IMR-90 (cell line): ENCODE measurements around the gene CTNND2. TPM values are rescaled to one million over a fixed set of nuclear protein-coding genes. Genes with fewer than 3 reads are reported as not detected.

Experiments used
- ATAC-seq: fragments of 200-7000 bp; cut with Tn5 transposase; 2 replicates; pipeline ENCODE4 v1.9.1; 2020; ENCODE audit warnings: low read depth, mild to moderate bottlenecking, moderate library complexity
- BruUV-seq: library from RNA; stranded (reverse); fragments of 400-500 nt; replicated peaks from 2 replicates; lab custom pipeline; 2021; lab: Mats Ljungman, UMichigan
- CTCF ChIA-PET: fragments of 300-600 bp; formaldehyde crosslinking; extraction: SDS; loops from one replicate; lab custom pipeline; 2021; ENCODE audit warnings: antibody characterized with exemption; lab: Yijun Ruan, JAX
- POLR2A ChIA-PET: fragments of 300-600 bp; sonication (Branson Sonifier 250); formaldehyde crosslinking; loops from one replicate; lab custom pipeline; 2022; ENCODE audit warnings: antibody characterized with exemption; ENCODE audit not compliant: unreplicated experiment; lab: Charles Lee
- DNase-seq: peaks from one replicate; pipeline ENCODE4 v3.0.0; 2013
- H2AFZ ChIP-seq: replicated peaks from 2 replicates; pipeline ENCODE3; 2013; ENCODE audit warnings: low read length, mild to moderate bottlenecking; ENCODE audit not compliant: poor library complexity
- H2AK5ac ChIP-seq: 2 replicates; pipeline ENCODE4 v1.6.1; 2013; ENCODE audit warnings: low read depth, low read length, inconsistent platforms
- H2AK9ac ChIP-seq: replicated peaks from 2 replicates; pipeline ENCODE3; 2013; ENCODE audit warnings: mild to moderate bottlenecking, low read depth, low read length, moderate library complexity; ENCODE audit not compliant: poor library complexity
- H2BK120ac ChIP-seq: 2 replicates; pipeline ENCODE4 v1.6.1; 2013; ENCODE audit warnings: low read depth, low read length, inconsistent platforms
- H2BK15ac ChIP-seq: 3 replicates; pipeline ENCODE4 v1.6.1; 2013; ENCODE audit warnings: low read depth, low read length, inconsistent platforms
- H2BK20ac ChIP-seq: 2 replicates; pipeline ENCODE4 v1.6.1; 2013; ENCODE audit warnings: low read depth, mild to moderate bottlenecking, inconsistent platforms, low read length, moderate library complexity
- H2BK5ac ChIP-seq: 2 replicates; pipeline ENCODE4 v1.6.1; 2013; ENCODE audit warnings: mild to moderate bottlenecking, low read depth, low read length, inconsistent platforms; ENCODE audit not compliant: poor library complexity, severe bottlenecking
- H3K14ac ChIP-seq: replicated peaks from 2 replicates; pipeline ENCODE4 v1.6.1; 2013; ENCODE audit warnings: low read depth, low read length, inconsistent platforms
- H3K18ac ChIP-seq: 2 replicates; pipeline ENCODE4 v1.6.1; 2013; ENCODE audit warnings: low read depth, low read length, control low read depth
- H3K23ac ChIP-seq: 2 replicates; pipeline ENCODE4 v1.6.1; 2013; ENCODE audit warnings: low read depth, low read length, inconsistent platforms
- H3K27ac ChIP-seq: 2 replicates; pipeline ENCODE4 v1.5.1; 2013; ENCODE audit warnings: mild to moderate bottlenecking, control low read depth, low read length; ENCODE audit not compliant: insufficient read depth
- H3K27me3 ChIP-seq: 2 replicates; pipeline ENCODE4 v1.6.1; 2013; ENCODE audit warnings: low read length; ENCODE audit not compliant: control insufficient read depth, insufficient read depth
- H3K36me3 ChIP-seq: 2 replicates; pipeline ENCODE4 v1.6.1; 2013; ENCODE audit warnings: low read length, mixed read lengths; ENCODE audit not compliant: control insufficient read depth, insufficient read depth
- H3K4ac ChIP-seq: 2 replicates; pipeline ENCODE4 v1.6.1; 2013; ENCODE audit warnings: low read depth, low read length, inconsistent platforms
- H3K4me1 ChIP-seq: 2 replicates; pipeline ENCODE4 v1.6.1; 2013; ENCODE audit warnings: low read length, mixed read lengths; ENCODE audit not compliant: control insufficient read depth, insufficient read depth
- H3K4me2 ChIP-seq: 2 replicates; pipeline ENCODE4 v1.6.1; 2013; ENCODE audit warnings: low read depth, mild to moderate bottlenecking, control low read depth, low read length, moderate library complexity
- H3K4me3 ChIP-seq: 2 replicates; pipeline ENCODE4 v1.5.1; 2013; ENCODE audit warnings: low read depth, mild to moderate bottlenecking, control low read depth, low read length, moderate library complexity; ENCODE audit not compliant: insufficient read depth
- H3K56ac ChIP-seq: 2 replicates; pipeline ENCODE4 v1.6.1; 2013; ENCODE audit warnings: low read length, inconsistent platforms; ENCODE audit not compliant: insufficient read depth; ENCODE audit errors: extremely low read depth
- H3K79me1 ChIP-seq, 2 experiments: 2 replicates each; pipeline ENCODE4 v1.6.1; 2013; ENCODE audit warnings: low read length in 2 of 2, inconsistent platforms in 1 of 2, low read depth in 1 of 2
- H3K9ac ChIP-seq: 2 replicates; pipeline ENCODE4 v1.6.1; 2013; ENCODE audit warnings: low read depth, low read length, control low read depth
- H3K9me1 ChIP-seq: 2 replicates; pipeline ENCODE4 v1.6.1; 2013; ENCODE audit warnings: low read length, inconsistent platforms; ENCODE audit not compliant: insufficient read depth
- H3K9me3 ChIP-seq: 2 replicates; pipeline ENCODE4 v1.6.1; 2013; ENCODE audit warnings: low read length; ENCODE audit not compliant: control insufficient read depth, insufficient read depth
- H4K20me1 ChIP-seq: 2 replicates; pipeline ENCODE4 v1.6.1; 2013; ENCODE audit warnings: low read length, inconsistent platforms; ENCODE audit not compliant: insufficient read depth
- H4K5ac ChIP-seq: 2 replicates; pipeline ENCODE4 v1.6.1; 2013; ENCODE audit warnings: mild to moderate bottlenecking, low read depth, low read length, control low read depth
- H4K8ac ChIP-seq, 2 experiments: 2 replicates each; pipeline ENCODE4 v1.6.1; 2013; ENCODE audit warnings: low read depth in 2 of 2, low read length in 2 of 2, control low read depth in 1 of 2, inconsistent platforms in 1 of 2
- H4K91ac ChIP-seq: 2 replicates; pipeline ENCODE4 v1.6.1; 2013; ENCODE audit warnings: low read depth, low read length, inconsistent platforms; ENCODE audit not compliant: insufficient read depth
- CHD1 ChIP-seq: IDR thresholded peaks from 2 replicates; pipeline ENCODE4 v1.6.1; 2012; ENCODE audit warnings: low read depth, low read length, improper control_type of control experiment
- CTCF ChIP-seq: conservative IDR thresholded peaks from 2 replicates; pipeline ENCODE4 v1.5.1; 2012; ENCODE audit warnings: mild to moderate bottlenecking, low read depth, low read length, improper control_type of control experiment
- ELK1 ChIP-seq: fragments of 150-350 bp; IDR thresholded peaks from 2 replicates; pipeline ENCODE4 v1.6.1; 2016; ENCODE audit warnings: low read depth, mild to moderate bottlenecking, low read length, moderate library complexity, borderline replicate concordance
- MAFK ChIP-seq: IDR thresholded peaks from 2 replicates; pipeline ENCODE4 v1.6.1; 2012; ENCODE audit warnings: low read depth, low read length, improper control_type of control experiment
- MXI1 ChIP-seq: IDR thresholded peaks from 2 replicates; pipeline ENCODE4 v1.6.1; 2012; ENCODE audit warnings: low read depth, mild to moderate bottlenecking, low read length, moderate library complexity, borderline replicate concordance
- RFX5 ChIP-seq: IDR thresholded peaks from 2 replicates; pipeline ENCODE4 v1.8.0; 2012; ENCODE audit warnings: low read depth, mild to moderate bottlenecking, low read length, moderate library complexity
- SMC3 ChIP-seq: fragments of 150-350 bp; IDR thresholded peaks from 2 replicates; pipeline ENCODE4 v1.6.1; 2016; ENCODE audit warnings: low read depth, mild to moderate bottlenecking, antibody characterized with exemption, low read length, moderate library complexity
- WGBS, 2 experiments: methylation state at CpG; one replicate each; pipeline versions ENCODE4 v1.1.5 to v1.1.7; 2013; ENCODE audit warnings: missing lambda C conversion rate in 2 of 2; ENCODE audit not compliant: insufficient read length in 1 of 2; ENCODE audit errors: extremely low coverage in 2 of 2; 5-methylcytosine and 5-hydroxymethylcytosine counted together
- dilution Hi-C: fragments of 300-500 bp; cut with HindIII; formaldehyde crosslinking; loops from one replicate; pipeline ENCODE4 v1.14.3; 2018; ENCODE audit warnings: low sequenced_read_pairs; ENCODE audit not compliant: unreplicated experiment
- in situ Hi-C: fragments of 300-500 bp; cut with MboI; formaldehyde crosslinking; loops from 3 replicates; pipeline ENCODE4 v1.14.3; 2019; ENCODE audit warnings: low sequenced_read_pairs, inconsistent platforms, mixed read lengths
- intact Hi-C: fragments of 100-400 bp; cut with micrococcal nuclease; formaldehyde crosslinking; loops from 2 replicates; pipeline ENCODE4 v1.10.0; 2022
- polyA plus RNA-seq, 3 experiments: library from polyadenylated mRNA; depleted of rRNA; stranded (reverse); fragments of >200 nt; gene quantifications; 2 replicates each; pipeline ENCODE4 v1.2.3, GENCODE V29; 2012; ENCODE audit warnings: low replicate concordance in 1 of 3
- total RNA-seq: library from RNA; depleted of rRNA; stranded (reverse); fragments of >200 nt; gene quantifications from 2 replicates; pipeline ENCODE4 v1.2.3, GENCODE V29; 2012

The CTNND2 gene
- total and polyA plus RNA-seq, 2 of the 4 experiments (the other 2 are of a cell fraction), result not detected

- CTCF ChIA-PET, result no interaction called here
- TF ChIP-seq RFX5 (no peak), CHD1 (no peak), MXI1 (no peak), SMC3 (no peak), MAFK (no peak), CTCF (no peak), ELK1 (no peak)
- Histone ChIP-seq H2AK9ac (no peak overlapping the region), H3K9me3 (no peaks in the 10 kb centered on the region), H3K27ac (no peak overlapping the region), H3K9ac (no peak overlapping the region), H3K18ac (no peak overlapping the region), H4K5ac (no peak overlapping the region), H3K14ac (no peak overlapping the region), H4K20me1 (no peaks in the 10 kb centered on the region), H2BK120ac (no peak overlapping the region), H3K56ac (no peak overlapping the region), H2BK5ac (no peak overlapping the region), H3K4ac (no peak overlapping the region), H3K9me1 (no peaks in the 10 kb centered on the region), H4K8ac (no peak overlapping the region), H3K23ac (no peak overlapping the region), H3K4me2 (no peak overlapping the region), H2AK5ac (no peak overlapping the region), H4K91ac (no peak overlapping the region), H2BK15ac (no peak overlapping the region), H2AFZ (no peak overlapping the region), H3K4me1 (no peaks in the 10 kb centered on the region), H3K36me3 (no peaks in the 10 kb centered on the region), H3K27me3 (peaks cover 4% of the 10 kb centered on the region; the same call in 1 of the 2 replicates), H3K4me3 (no peak overlapping the region), H2BK20ac (no peak overlapping the region), H3K79me1 (no peaks in the 10 kb centered on the region)
- no TSS peak for BruUV-seq
- dilution Hi-C loops, result no loop called here
- no peak for ATAC-seq
- DNase-seq, result no peak
- 45% methylated on average over 6 of the region's 12 CpGs; no CpG with 5 or more reads in 1 of the 2 experiments for WGBS, 2 experiments
- in situ Hi-C loops, result no loop called here
- POLR2A ChIA-PET, result no interaction called here
- intact Hi-C loops, result no loop called here
These were observed 750.4 kb downstream of the CTNND2 start for GRCh38 chr5:11153670-11154382.
